ENCODE data around the gene DAAM2. TPM values are rescaled to one million over a fixed set of nuclear protein-coding genes. Genes with fewer than 3 reads are reported as not detected.

Gene DAAM2
- total and polyA plus RNA-seq, 4 donors, result 1.9 to 17.0 (median 4.4) TPM

DNA sequence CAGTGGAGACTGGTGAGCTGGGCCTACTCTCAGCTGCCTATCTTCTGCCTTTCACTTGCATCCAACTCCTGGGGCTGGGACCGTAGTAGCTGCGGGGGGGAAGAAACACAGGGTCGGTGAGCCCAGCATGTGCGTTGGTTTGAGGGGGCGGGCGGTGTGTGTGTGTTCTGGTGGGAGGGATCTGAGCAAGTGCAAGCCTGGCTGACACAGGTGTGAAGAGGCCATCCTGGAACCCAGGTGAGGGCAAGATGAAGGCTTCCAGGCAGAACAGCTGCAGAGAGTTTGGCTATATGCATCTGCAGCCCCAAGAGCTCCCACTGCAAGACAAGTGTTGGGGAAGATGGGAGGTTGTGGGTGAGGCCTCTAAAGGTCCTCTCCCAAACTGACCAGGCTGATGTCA is 111.5 kb downstream of the DAAM2 start:
- Histone ChIP-seq H3K9ac (ENCODE audit: low read depth in 1 of 2, low read length in 2 of 2) (no peak overlapping the region), H3K36me3 (ENCODE audit: control insufficient read depth in 4 of 4, insufficient read depth in 3 of 4, low read depth in 1 of 4, low read length in 3 of 4) (peaks cover 0 to 13% (median 8%) of the 10 kb centered on the region in 4 donors), H3K27ac (ENCODE audit: low read depth in 1 of 2, low read length in 2 of 2) (no peak overlapping the region), H3K27me3 (ENCODE audit: control insufficient read depth in 4 of 4, insufficient read depth in 4 of 4, low read length in 3 of 4) (no peaks in the 10 kb centered on the region), H3K9me3 (ENCODE audit: control insufficient read depth in 4 of 4, low read length in 3 of 4) (no peaks in the 10 kb centered on the region), H3K4me3 (ENCODE audit: low read depth in 1 of 3, low read length in 3 of 3) (no peak overlapping the region), H3K4me1 (ENCODE audit: control insufficient read depth in 4 of 4, insufficient read depth in 4 of 4, low read length in 3 of 4) (peaks cover 3 to 25% (median 12%) of the 10 kb centered on the region in 4 donors)
- DNase-seq (ENCODE audit: low spot score), result no peak
- TF ChIP-seq FOXA2 (IDR thresholded peaks at IDR 0.05) (no peak), HNF4A (conservative IDR thresholded peaks at IDR 0.05) (no peak), ATF3 (IDR thresholded peaks at IDR 0.05) (no peak), HNF4G (IDR thresholded peaks at IDR 0.05) (no peak), GABPA (IDR thresholded peaks at IDR 0.05 in 1 of 2, conservative IDR thresholded peaks at IDR 0.05 in 1 of 2) (no peak), RXRA (IDR thresholded peaks at IDR 0.05) (no peak), JUND (IDR thresholded peaks at IDR 0.05) (no peak), TAF1 (conservative IDR thresholded peaks at IDR 0.05) (no peak), EGR1 (IDR thresholded peaks at IDR 0.05; ENCODE audit: low read depth in 2 of 2) (no peak), YY1 (IDR thresholded peaks at IDR 0.05) (no peak)
- TF ChIP-seq, protein P1, sequence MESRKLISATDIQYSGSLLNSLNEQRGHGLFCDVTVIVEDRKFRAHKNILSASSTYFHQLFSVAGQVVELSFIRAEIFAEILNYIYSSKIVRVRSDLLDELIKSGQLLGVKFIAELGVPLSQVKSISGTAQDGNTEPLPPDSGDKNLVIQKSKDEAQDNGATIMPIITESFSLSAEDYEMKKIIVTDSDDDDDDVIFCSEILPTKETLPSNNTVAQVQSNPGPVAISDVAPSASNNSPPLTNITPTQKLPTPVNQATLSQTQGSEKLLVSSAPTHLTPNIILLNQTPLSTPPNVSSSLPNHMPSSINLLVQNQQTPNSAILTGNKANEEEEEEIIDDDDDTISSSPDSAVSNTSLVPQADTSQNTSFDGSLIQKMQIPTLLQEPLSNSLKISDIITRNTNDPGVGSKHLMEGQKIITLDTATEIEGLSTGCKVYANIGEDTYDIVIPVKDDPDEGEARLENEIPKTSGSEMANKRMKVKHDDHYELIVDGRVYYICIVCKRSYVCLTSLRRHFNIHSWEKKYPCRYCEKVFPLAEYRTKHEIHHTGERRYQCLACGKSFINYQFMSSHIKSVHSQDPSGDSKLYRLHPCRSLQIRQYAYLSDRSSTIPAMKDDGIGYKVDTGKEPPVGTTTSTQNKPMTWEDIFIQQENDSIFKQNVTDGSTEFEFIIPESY (IDR thresholded peaks at IDR 0.05), result no peak
- TF ChIP-seq, protein P2, sequence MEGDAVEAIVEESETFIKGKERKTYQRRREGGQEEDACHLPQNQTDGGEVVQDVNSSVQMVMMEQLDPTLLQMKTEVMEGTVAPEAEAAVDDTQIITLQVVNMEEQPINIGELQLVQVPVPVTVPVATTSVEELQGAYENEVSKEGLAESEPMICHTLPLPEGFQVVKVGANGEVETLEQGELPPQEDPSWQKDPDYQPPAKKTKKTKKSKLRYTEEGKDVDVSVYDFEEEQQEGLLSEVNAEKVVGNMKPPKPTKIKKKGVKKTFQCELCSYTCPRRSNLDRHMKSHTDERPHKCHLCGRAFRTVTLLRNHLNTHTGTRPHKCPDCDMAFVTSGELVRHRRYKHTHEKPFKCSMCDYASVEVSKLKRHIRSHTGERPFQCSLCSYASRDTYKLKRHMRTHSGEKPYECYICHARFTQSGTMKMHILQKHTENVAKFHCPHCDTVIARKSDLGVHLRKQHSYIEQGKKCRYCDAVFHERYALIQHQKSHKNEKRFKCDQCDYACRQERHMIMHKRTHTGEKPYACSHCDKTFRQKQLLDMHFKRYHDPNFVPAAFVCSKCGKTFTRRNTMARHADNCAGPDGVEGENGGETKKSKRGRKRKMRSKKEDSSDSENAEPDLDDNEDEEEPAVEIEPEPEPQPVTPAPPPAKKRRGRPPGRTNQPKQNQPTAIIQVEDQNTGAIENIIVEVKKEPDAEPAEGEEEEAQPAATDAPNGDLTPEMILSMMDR (IDR thresholded peaks at IDR 0.05; ENCODE audit: low read depth, low read length, missing input control), result no peak
- TF ChIP-seq, protein P3, sequence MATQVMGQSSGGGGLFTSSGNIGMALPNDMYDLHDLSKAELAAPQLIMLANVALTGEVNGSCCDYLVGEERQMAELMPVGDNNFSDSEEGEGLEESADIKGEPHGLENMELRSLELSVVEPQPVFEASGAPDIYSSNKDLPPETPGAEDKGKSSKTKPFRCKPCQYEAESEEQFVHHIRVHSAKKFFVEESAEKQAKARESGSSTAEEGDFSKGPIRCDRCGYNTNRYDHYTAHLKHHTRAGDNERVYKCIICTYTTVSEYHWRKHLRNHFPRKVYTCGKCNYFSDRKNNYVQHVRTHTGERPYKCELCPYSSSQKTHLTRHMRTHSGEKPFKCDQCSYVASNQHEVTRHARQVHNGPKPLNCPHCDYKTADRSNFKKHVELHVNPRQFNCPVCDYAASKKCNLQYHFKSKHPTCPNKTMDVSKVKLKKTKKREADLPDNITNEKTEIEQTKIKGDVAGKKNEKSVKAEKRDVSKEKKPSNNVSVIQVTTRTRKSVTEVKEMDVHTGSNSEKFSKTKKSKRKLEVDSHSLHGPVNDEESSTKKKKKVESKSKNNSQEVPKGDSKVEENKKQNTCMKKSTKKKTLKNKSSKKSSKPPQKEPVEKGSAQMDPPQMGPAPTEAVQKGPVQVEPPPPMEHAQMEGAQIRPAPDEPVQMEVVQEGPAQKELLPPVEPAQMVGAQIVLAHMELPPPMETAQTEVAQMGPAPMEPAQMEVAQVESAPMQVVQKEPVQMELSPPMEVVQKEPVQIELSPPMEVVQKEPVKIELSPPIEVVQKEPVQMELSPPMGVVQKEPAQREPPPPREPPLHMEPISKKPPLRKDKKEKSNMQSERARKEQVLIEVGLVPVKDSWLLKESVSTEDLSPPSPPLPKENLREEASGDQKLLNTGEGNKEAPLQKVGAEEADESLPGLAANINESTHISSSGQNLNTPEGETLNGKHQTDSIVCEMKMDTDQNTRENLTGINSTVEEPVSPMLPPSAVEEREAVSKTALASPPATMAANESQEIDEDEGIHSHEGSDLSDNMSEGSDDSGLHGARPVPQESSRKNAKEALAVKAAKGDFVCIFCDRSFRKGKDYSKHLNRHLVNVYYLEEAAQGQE (IDR thresholded peaks at IDR 0.05), result no peak
- WGBS, result 96% methylated on average over 6 of the region's 6 CpGs

DNA sequence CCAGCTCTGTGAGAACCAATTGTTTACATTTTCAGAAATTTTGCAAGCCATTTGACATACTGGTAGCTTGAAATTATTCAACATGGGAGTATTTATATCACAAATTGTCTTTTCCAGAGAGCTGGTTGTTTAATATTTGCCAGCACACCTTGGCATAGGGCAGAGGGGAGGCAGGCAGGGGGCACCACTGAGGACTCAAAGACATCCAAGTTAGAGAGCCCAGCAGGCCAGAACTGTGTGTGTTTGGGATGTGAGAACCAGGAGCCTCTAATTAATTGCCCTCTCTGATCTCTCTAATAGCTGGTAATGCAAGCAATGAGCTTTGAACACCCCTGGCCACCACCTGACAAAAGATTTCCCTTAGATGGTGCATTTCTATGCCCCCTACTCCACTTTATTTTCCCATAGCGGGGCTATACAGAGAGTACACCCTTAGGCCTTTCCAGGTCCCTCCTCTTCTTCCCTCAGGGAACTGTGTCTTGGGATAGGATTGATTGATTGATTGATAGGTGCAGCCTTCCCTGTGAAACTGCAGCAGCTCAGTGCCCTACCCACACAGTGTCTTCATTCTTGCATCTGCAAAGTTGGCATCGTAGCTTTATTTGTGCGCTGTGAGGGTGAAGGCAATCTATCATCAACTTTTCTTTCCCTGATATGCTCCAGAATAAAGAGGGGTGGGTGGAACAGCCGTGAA is 112.9 kb downstream of the DAAM2 start:
- 85% methylated on average over 4 of the region's 4 CpGs for WGBS
- no peak overlapping the region for H3K9ac ChIP-seq (ENCODE audit: low read depth in 1 of 2, low read length in 2 of 2)
- no peaks in the 10 kb centered on the region for H3K27me3 ChIP-seq (ENCODE audit: control insufficient read depth in 4 of 4, insufficient read depth in 4 of 4, low read length in 3 of 4)
- TF ChIP-seq TAF1 (conservative IDR thresholded peaks at IDR 0.05) (no peak), HNF4G (IDR thresholded peaks at IDR 0.05) (no peak), MAX (IDR thresholded peaks at IDR 0.05) (no peak), HNF4A (conservative IDR thresholded peaks at IDR 0.05) (no peak), NR2F2 (IDR thresholded peaks at IDR 0.05) (no peak), ATF3 (IDR thresholded peaks at IDR 0.05) (no peak), JUND (IDR thresholded peaks at IDR 0.05) (no peak), RXRA (IDR thresholded peaks at IDR 0.05) (no peak)
- TF ChIP-seq, protein P1 (IDR thresholded peaks at IDR 0.05), result no peak
- TF ChIP-seq, protein P2 (IDR thresholded peaks at IDR 0.05; ENCODE audit: low read depth, low read length, missing input control), result no peak
- no peak overlapping the region for H3K4me3 ChIP-seq (ENCODE audit: low read depth in 1 of 3, low read length in 3 of 3)
- peaks cover 3 to 22% (median 13%) of the 10 kb centered on the region in 4 donors for H3K36me3 ChIP-seq (ENCODE audit: control insufficient read depth in 4 of 4, insufficient read depth in 3 of 4, low read depth in 1 of 4, low read length in 3 of 4)
- no peaks in the 10 kb centered on the region for H3K9me3 ChIP-seq (ENCODE audit: control insufficient read depth in 4 of 4, low read length in 3 of 4)
- H3K4me1 ChIP-seq (ENCODE audit: control insufficient read depth in 4 of 4, insufficient read depth in 4 of 4, low read length in 3 of 4), result peaks cover 3 to 25% (median 12%) of the 10 kb centered on the region in 4 donors
- H3K27ac ChIP-seq (ENCODE audit: low read depth in 1 of 2, low read length in 2 of 2), result no peak overlapping the region
- DNase-seq (ENCODE audit: low spot score), result no peak

Measured in liver (tissue), 9 donors.